ENCODE results near the gene CC2D2A. TPM values are rescaled to one million over a fixed set of nuclear protein-coding genes. Genes with fewer than 3 reads are reported as not detected.

CC2D2A gene
- total RNA-seq, 1 experiment from 2014 or later: 11.8 TPM

- H3K4me3 Mint-ChIP-seq (ENCODE audit: low read depth, unreplicated experiment): no peak overlapping the region
- CTCF ChIA-PET: no interaction called here
- H3K36me3 Mint-ChIP-seq (ENCODE audit: insufficient read depth, unreplicated experiment): peaks cover 4% of the 10 kb centered on the region
- intact Hi-C loops (cut with micrococcal nuclease; ENCODE audit: unreplicated experiment): no loop called here
- H3K27me3 Mint-ChIP-seq (ENCODE audit: unreplicated experiment): no peaks in the 10 kb centered on the region
- DNase-seq: no peak
- H3K4me1 Mint-ChIP-seq (ENCODE audit: low read depth, unreplicated experiment): peaks cover 9% of the 10 kb centered on the region
- TF ChIP-seq CTCF (IDR thresholded peaks at IDR 0.05; ENCODE audit: unreplicated experiment): no peak
- no peaks in the 10 kb centered on the region for H3K9me3 Mint-ChIP-seq (ENCODE audit: low read depth, unreplicated experiment)
- H3K27ac Mint-ChIP-seq (ENCODE audit: unreplicated experiment): no peak overlapping the region
- BruUV-seq (replicated peaks): no TSS peak
Measured at GRCh38 chr4:15521442-15522039, 51.9 kb downstream of the CC2D2A start.

GRCh38 chr4:15525080-15525479, 55.4 kb downstream of the CC2D2A start:
- H3K27ac Mint-ChIP-seq (ENCODE audit: unreplicated experiment): peak overlapping the region; percentile 54
- no peaks in the 10 kb centered on the region for H3K9me3 Mint-ChIP-seq (ENCODE audit: low read depth, unreplicated experiment)
- H3K36me3 Mint-ChIP-seq (ENCODE audit: insufficient read depth, unreplicated experiment): no peaks in the 10 kb centered on the region
- CTCF ChIA-PET: no interaction called here
- H3K4me3 Mint-ChIP-seq (ENCODE audit: low read depth, unreplicated experiment): no peak overlapping the region
- H3K4me1 Mint-ChIP-seq (ENCODE audit: low read depth, unreplicated experiment): peaks cover 9% of the 10 kb centered on the region
- BruUV-seq (replicated peaks): no TSS peak
- intact Hi-C loops (cut with micrococcal nuclease; ENCODE audit: unreplicated experiment): no loop called here
- no peak for TF ChIP-seq CTCF (IDR thresholded peaks at IDR 0.05; ENCODE audit: unreplicated experiment)
- peak; percentile 2 for DNase-seq
- no peaks in the 10 kb centered on the region for H3K27me3 Mint-ChIP-seq (ENCODE audit: unreplicated experiment)

GRCh38 chr4:15526924-15527592, 57.4 kb downstream of the CC2D2A start:
- intact Hi-C loops (cut with micrococcal nuclease; ENCODE audit: unreplicated experiment): no loop called here
- Mint-ChIP-seq H3K4me3 (ENCODE audit: low read depth, unreplicated experiment) (no peak overlapping the region), H3K27me3 (ENCODE audit: unreplicated experiment) (no peaks in the 10 kb centered on the region), H3K9me3 (ENCODE audit: low read depth, unreplicated experiment) (no peaks in the 10 kb centered on the region), H3K36me3 (ENCODE audit: insufficient read depth, unreplicated experiment) (no peaks in the 10 kb centered on the region), H3K4me1 (ENCODE audit: low read depth, unreplicated experiment) (peaks cover 9% of the 10 kb centered on the region), H3K27ac (ENCODE audit: unreplicated experiment) (no peak overlapping the region)
- no peak for TF ChIP-seq CTCF (IDR thresholded peaks at IDR 0.05; ENCODE audit: unreplicated experiment)
- DNase-seq: no peak
- BruUV-seq (replicated peaks): no TSS peak
- CTCF ChIA-PET: no interaction called here

GRCh38 chr4:15531792-15532191, 62.1 kb downstream of the CC2D2A start:
- H3K27me3 Mint-ChIP-seq (ENCODE audit: unreplicated experiment): no peaks in the 10 kb centered on the region
- no peak overlapping the region for H3K27ac Mint-ChIP-seq (ENCODE audit: unreplicated experiment)
- BruUV-seq (replicated peaks): no TSS peak
- intact Hi-C loops (cut with micrococcal nuclease; ENCODE audit: unreplicated experiment): no loop called here
- H3K36me3 Mint-ChIP-seq (ENCODE audit: insufficient read depth, unreplicated experiment): no peaks in the 10 kb centered on the region
- CTCF ChIA-PET: no interaction called here
- H3K4me1 Mint-ChIP-seq (ENCODE audit: low read depth, unreplicated experiment): no peaks in the 10 kb centered on the region
- no peak for DNase-seq
- no peak for TF ChIP-seq CTCF (IDR thresholded peaks at IDR 0.05; ENCODE audit: unreplicated experiment)
- H3K4me3 Mint-ChIP-seq (ENCODE audit: low read depth, unreplicated experiment): no peak overlapping the region
- H3K9me3 Mint-ChIP-seq (ENCODE audit: low read depth, unreplicated experiment): no peaks in the 10 kb centered on the region

Measured in Calu3 (cell line).